C4-2B (cell line): ENCODE data around the gene MYCBPAP.

ENCODE experiments used
- CTCF ChIP-seq: fragments of 450-650 bp; conservative IDR thresholded peaks from 2 replicates; pipeline ENCODE4 v1.5.1; 2017; ENCODE audit warnings: mild to moderate bottlenecking
- ZFX ChIP-seq: fragments of 450-650 bp; IDR thresholded peaks from 2 replicates; pipeline ENCODE4 v1.6.1; 2017

DNA sequence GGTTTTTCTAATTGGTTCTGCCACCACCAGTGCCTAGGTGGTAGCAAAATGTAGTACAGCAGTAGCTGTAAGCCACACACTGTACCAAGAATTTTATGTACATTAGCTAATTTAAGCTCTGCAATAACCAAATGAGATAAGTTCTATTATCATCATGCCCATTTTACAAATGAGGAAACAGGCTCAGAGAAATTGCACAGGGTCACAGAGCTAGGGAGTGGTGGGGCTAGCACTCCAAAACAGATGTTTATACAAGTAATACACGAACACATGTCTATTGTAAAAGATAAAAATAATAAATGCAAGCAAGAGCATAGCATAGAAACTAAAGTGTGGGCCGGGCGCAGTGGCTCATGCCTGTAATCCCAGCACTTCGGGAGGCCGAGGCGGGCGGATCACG, 16.0 kb upstream of the MYCBPAP start:
- TF ChIP-seq CTCF = no peak
- TF ChIP-seq ZFX = no peak
